GM23248 (cell line): ENCODE measurements around the gene KATNAL1. TPM values are rescaled to one million over a fixed set of nuclear protein-coding genes. Genes with fewer than 3 reads are reported as not detected.

ENCODE experiments used
- DNase-seq: peaks from one replicate; pipeline ENCODE4 v3.0.0-alpha.2; 2015
- H2AFZ ChIP-seq: fragments of 200-600 bp; sonication (generic); 2 replicates; pipeline ENCODE4 v1.6.1; 2016; ENCODE audit warnings: antibody characterized with exemption
- H3F3A ChIP-seq: fragments of 200-600 bp; sonication (generic); 2 replicates; pipeline ENCODE4 v1.6.1; 2016; ENCODE audit warnings: mild to moderate bottlenecking, antibody characterized with exemption, mixed run types; ENCODE audit not compliant: insufficient read depth
- H3K27ac ChIP-seq: fragments of 200-600 bp; sonication (generic); 2 replicates; pipeline ENCODE4 v1.5.1; 2016; ENCODE audit warnings: mild to moderate bottlenecking
- H3K27me3 ChIP-seq: fragments of 200-600 bp; sonication (generic); replicated peaks from 2 replicates; pipeline ENCODE4 v1.6.1; 2016; ENCODE audit warnings: mild to moderate bottlenecking; ENCODE audit not compliant: insufficient read depth
- H3K36me3 ChIP-seq: fragments of 200-600 bp; sonication (generic); 2 replicates; pipeline ENCODE4 v1.6.1; 2016; ENCODE audit warnings: low read depth, mild to moderate bottlenecking
- H3K4me1 ChIP-seq: fragments of 200-600 bp; sonication (generic); 2 replicates; pipeline ENCODE4 v1.6.1; 2016; ENCODE audit warnings: mild to moderate bottlenecking; ENCODE audit not compliant: insufficient read depth
- H3K4me2 ChIP-seq: fragments of 200-600 bp; sonication (generic); one replicate; pipeline ENCODE4 v1.6.1; 2016; ENCODE audit warnings: mild to moderate bottlenecking; ENCODE audit not compliant: unreplicated experiment
- H3K4me3 ChIP-seq: fragments of 200-600 bp; sonication (generic); 2 replicates; pipeline ENCODE4 v1.5.1; 2016; ENCODE audit warnings: mild to moderate bottlenecking
- H3K79me2 ChIP-seq: fragments of 200-600 bp; sonication (generic); 2 replicates; pipeline ENCODE4 v1.6.1; 2016; ENCODE audit warnings: mild to moderate bottlenecking; ENCODE audit not compliant: insufficient read depth
- H3K9ac ChIP-seq: fragments of 200-600 bp; sonication (generic); 2 replicates; pipeline ENCODE4 v1.6.1; 2016; ENCODE audit warnings: mild to moderate bottlenecking
- H3K9me2 ChIP-seq: fragments of 200-600 bp; sonication (generic); 2 replicates; pipeline ENCODE4 v1.6.1; 2016; ENCODE audit warnings: mixed run types, mild to moderate bottlenecking, moderate library complexity; ENCODE audit not compliant: insufficient read depth
- H3K9me3 ChIP-seq: fragments of 200-600 bp; sonication (generic); one replicate; pipeline ENCODE4 v1.6.1; 2017; ENCODE audit warnings: low read depth
- H4K20me1 ChIP-seq: fragments of 200-600 bp; sonication (generic); 2 replicates; pipeline ENCODE4 v1.6.0; 2016; ENCODE audit not compliant: insufficient read depth
- EZH2 ChIP-seq: fragments of 200-600 bp; sonication (generic); IDR thresholded peaks from 2 replicates; pipeline ENCODE4 v1.6.1; 2018; ENCODE audit warnings: antibody characterized with exemption, mild to moderate bottlenecking; ENCODE audit not compliant: insufficient read depth, poor library complexity, severe bottlenecking
- EZH2phosphoT487 ChIP-seq: fragments of 200-600 bp; sonication (generic); IDR thresholded peaks from 2 replicates; pipeline ENCODE4 v1.6.1; 2018; ENCODE audit warnings: antibody characterized with exemption, moderate library complexity, mild to moderate bottlenecking, low read depth; ENCODE audit not compliant: insufficient read depth
- WGBS, 2 experiments: methylation state at CpG; one replicate each; pipeline ENCODE4 v1.1.6; 2015 to 2017; ENCODE audit warnings: low lambda C conversion rate in 2 of 2, low coverage in 1 of 2; ENCODE audit errors: missing lambda C conversion rate in 2 of 2; 5-methylcytosine and 5-hydroxymethylcytosine counted together
- in situ Hi-C: fragments of 300-500 bp; cut with MboI; formaldehyde crosslinking; loops from 2 replicates; pipeline ENCODE4 v1.15.0; 2020
- polyA plus RNA-seq: library from polyadenylated mRNA; unstranded; fragments of >200 nt; fragmentation: Nextera tagmentation; extraction: Ambion mirVana; gene quantifications from 2 replicates; pipeline ENCODE4 v1.2.1, GENCODE V29; 2016
- total RNA-seq: library from RNA; depleted of rRNA; stranded (reverse); fragments of >200 nt; shearing (Covaris generic); gene quantifications from 2 replicates; pipeline ENCODE4 v1.2.3, GENCODE V29; 2014

The KATNAL1 gene
- total and polyA plus RNA-seq, 2 experiments from 2014 or later: 23.1 to 34.8 TPM

DNA sequence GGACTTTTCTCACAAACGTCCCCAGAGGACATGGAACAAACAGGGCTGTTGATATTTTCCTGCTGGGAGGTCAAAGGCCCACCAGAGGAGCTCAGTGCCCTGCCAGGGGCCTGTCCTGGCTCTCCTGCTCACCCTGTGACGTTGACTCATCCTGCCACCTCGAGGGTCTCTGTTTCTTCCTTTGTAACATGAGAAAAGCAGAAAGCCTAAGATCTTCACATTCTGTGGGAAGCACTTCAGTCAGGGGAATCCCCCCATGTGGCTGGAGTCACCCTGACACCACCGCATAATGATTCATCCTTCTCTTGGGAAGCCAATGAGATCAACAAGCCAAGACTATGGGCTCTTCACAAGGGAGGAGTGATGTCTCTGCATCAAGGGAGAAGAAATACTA, 147.9 kb downstream of the KATNAL1 start:
- no peak overlapping the region for H3K4me3 ChIP-seq
- H3K27ac ChIP-seq: peak overlapping the region; percentile 43; the same call in 1 of the 2 replicates
- peaks cover 3% of the 10 kb centered on the region; the same call in 1 of the 2 replicates for H3K27me3 ChIP-seq
- no peaks in the 10 kb centered on the region for H3K9me3 ChIP-seq
- 2 to 9% methylated on average over 4 of the region's 4 CpGs for WGBS, 2 experiments
- in situ Hi-C loops: no loop called here
- no peaks in the 10 kb centered on the region for H3K36me3 ChIP-seq
- TF ChIP-seq EZH2phosphoT487: no peak
- no peak for TF ChIP-seq EZH2
- H3K9ac ChIP-seq: peak overlapping the region; percentile 35; the same call in 1 of the 2 replicates
- H3K79me2 ChIP-seq: no peaks in the 10 kb centered on the region
- H3K4me1 ChIP-seq: peaks cover 11% of the 10 kb centered on the region
- peaks cover 18% of the 10 kb centered on the region for H3F3A ChIP-seq
- no peak overlapping the region for H2AFZ ChIP-seq
- no peaks in the 10 kb centered on the region for H3K9me2 ChIP-seq
- no peaks in the 10 kb centered on the region for H4K20me1 ChIP-seq
- DNase-seq: peak; percentile 91
- peak overlapping the region; percentile 35 for H3K4me2 ChIP-seq

DNA sequence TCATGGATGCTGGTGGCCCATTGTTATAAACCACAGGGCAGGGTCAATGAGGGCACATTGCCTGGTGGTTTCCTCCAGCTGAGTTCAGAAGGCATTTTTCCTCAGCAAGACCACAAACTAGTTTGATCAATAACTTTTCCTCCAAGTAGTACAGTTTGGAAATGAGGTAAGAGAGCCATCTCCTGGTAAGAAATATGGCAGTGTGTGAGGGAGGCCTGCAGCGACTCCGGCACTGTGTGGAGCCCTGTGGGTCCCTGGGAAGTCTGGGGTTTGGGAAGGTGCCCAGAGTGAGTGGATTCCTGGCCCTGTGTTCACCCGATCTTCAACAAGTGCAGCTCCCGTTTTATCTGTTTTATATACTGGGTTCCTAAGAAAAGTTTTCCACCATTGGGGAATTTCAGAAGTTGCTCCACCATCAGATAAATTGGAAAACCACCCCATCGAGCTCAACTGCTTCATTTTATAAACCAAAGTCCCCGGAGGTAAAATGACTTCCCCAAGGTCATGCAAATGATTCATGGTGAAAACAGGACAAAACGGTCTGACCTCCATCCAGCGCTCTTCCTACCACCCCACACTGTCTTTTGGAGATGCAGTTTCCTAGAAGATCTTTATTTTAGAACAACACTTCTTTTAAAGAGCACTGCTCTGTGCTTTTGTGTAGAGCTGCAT, 148.4 kb downstream of the KATNAL1 start:
- H3K9me3 ChIP-seq: no peaks in the 10 kb centered on the region
- 38 to 40% methylated on average over 8 of the region's 8 CpGs for WGBS, 2 experiments
- in situ Hi-C loops: no loop called here
- no peaks in the 10 kb centered on the region for H4K20me1 ChIP-seq
- no peak overlapping the region for H3K4me3 ChIP-seq
- H3K36me3 ChIP-seq: no peaks in the 10 kb centered on the region
- H3K4me2 ChIP-seq: peak overlapping the region; percentile 35
- H3F3A ChIP-seq: peaks cover 18% of the 10 kb centered on the region
- peaks cover 11% of the 10 kb centered on the region for H3K4me1 ChIP-seq
- H3K79me2 ChIP-seq: no peaks in the 10 kb centered on the region
- no peaks in the 10 kb centered on the region for H3K9me2 ChIP-seq
- peak; percentile 83 for DNase-seq
- H3K27ac ChIP-seq: peak overlapping the region; percentile 43; the same call in 1 of the 2 replicates
- no peak for TF ChIP-seq EZH2phosphoT487
- no peak for TF ChIP-seq EZH2
- peaks cover 2% of the 10 kb centered on the region; the same call in 1 of the 2 replicates for H3K27me3 ChIP-seq
- no peak overlapping the region for H2AFZ ChIP-seq
- H3K9ac ChIP-seq: peak overlapping the region; percentile 35; the same call in 1 of the 2 replicates

DNA sequence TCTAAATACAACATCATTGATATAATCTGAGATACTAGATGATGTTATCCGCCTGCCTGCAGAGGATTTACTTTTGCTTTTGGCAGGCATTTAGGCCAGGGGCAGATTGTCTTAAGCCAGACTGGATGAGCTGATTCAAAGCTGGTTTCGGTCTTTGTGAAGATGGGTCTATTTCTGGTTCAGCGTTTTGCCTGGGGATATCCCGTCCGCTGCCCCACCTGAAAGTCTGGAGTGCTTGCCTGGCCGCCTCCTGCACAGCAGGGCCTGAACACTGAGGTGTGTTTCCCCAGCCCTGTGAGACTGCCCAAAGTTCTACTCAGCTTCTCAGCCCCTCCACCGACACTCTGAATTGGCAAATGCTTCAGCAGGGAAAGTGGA, 149.7 kb downstream of the KATNAL1 start:
- Histone ChIP-seq H3K27me3 (no peaks in the 10 kb centered on the region; the same call in 1 of the 2 replicates), H3F3A (peaks cover 18% of the 10 kb centered on the region), H3K4me3 (no peak overlapping the region), H3K79me2 (no peaks in the 10 kb centered on the region), H3K4me2 (no peak overlapping the region), H3K9me2 (no peaks in the 10 kb centered on the region), H3K36me3 (no peaks in the 10 kb centered on the region), H2AFZ (no peak overlapping the region), H3K9ac (no peak overlapping the region), H3K4me1 (peaks cover 11% of the 10 kb centered on the region), H4K20me1 (no peaks in the 10 kb centered on the region), H3K27ac (no peak overlapping the region), H3K9me3 (no peaks in the 10 kb centered on the region)
- 91 to 95% methylated on average over 7 of the region's 7 CpGs for WGBS, 2 experiments
- no peak for DNase-seq
- TF ChIP-seq EZH2: no peak
- no peak for TF ChIP-seq EZH2phosphoT487
- in situ Hi-C loops: no loop called here

DNA sequence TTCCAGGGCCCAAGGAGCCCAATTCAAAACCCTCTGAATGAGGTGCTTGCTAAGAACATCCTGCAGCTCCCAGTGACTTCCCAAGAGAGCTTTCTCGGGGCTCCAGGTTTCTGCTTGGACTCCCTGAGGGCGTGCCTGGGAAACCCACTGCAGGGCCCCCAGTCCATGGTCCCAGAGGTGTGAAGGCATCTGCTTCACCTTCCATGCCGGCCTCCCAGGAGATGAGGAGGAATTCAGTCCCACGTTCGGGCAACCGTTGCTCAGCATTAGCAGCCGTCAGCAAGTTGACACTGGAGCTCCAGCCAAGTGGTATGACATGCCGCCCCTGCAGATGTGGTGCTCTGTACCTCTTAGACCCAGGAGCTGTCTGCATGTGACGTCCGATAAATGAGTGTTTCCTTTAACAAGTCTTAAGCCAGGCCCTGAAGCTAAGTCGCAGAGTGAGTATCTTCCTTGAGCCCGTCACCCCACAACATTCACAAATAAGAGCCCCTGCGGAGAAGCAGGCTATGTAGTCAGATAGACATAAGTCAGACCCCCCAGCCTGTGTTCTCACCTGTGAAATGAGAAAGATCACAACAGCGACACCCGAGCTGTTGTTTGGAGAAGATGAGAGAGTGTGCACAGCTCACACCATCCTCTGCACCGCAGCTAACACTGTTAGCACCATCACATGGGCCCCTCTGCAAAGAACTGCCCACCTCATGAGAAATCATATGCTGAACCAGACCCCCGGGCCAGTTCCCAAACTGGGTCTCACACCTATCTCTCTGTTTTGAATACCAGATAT, 150.3 kb downstream of the KATNAL1 start:
- Histone ChIP-seq H3K4me3 (no peak overlapping the region), H4K20me1 (no peaks in the 10 kb centered on the region), H3K9ac (no peak overlapping the region), H3K9me2 (no peaks in the 10 kb centered on the region), H3K27ac (no peak overlapping the region), H3K4me1 (peaks cover 11% of the 10 kb centered on the region), H3K4me2 (no peak overlapping the region), H3K9me3 (no peaks in the 10 kb centered on the region), H3K27me3 (no peaks in the 10 kb centered on the region; the same call in 1 of the 2 replicates), H3K36me3 (no peaks in the 10 kb centered on the region), H2AFZ (no peak overlapping the region), H3K79me2 (no peaks in the 10 kb centered on the region), H3F3A (peaks cover 18% of the 10 kb centered on the region)
- in situ Hi-C loops: no loop called here
- TF ChIP-seq EZH2phosphoT487 (no peak), EZH2 (no peak)
- no peak for DNase-seq
- 90 to 96% methylated on average over 17 of the region's 17 CpGs for WGBS, 2 experiments
